IMR-90 (cell line): ENCODE measurements around the gene CSTA. TPM values are rescaled to one million over a fixed set of nuclear protein-coding genes. Genes with fewer than 3 reads are reported as not detected.

Source experiments
- ATAC-seq: fragments of 200-7000 bp; cut with Tn5 transposase; 2 replicates; pipeline ENCODE4 v1.9.1; 2020; ENCODE audit warnings: low read depth, mild to moderate bottlenecking, moderate library complexity
- BruUV-seq: library from RNA; stranded (reverse); fragments of 400-500 nt; replicated peaks from 2 replicates; lab custom pipeline; 2021; lab: Mats Ljungman, UMichigan
- CTCF ChIA-PET: fragments of 300-600 bp; formaldehyde crosslinking; extraction: SDS; loops from one replicate; lab custom pipeline; 2021; ENCODE audit warnings: antibody characterized with exemption; lab: Yijun Ruan, JAX
- POLR2A ChIA-PET: fragments of 300-600 bp; sonication (Branson Sonifier 250); formaldehyde crosslinking; loops from one replicate; lab custom pipeline; 2022; ENCODE audit warnings: antibody characterized with exemption; ENCODE audit not compliant: unreplicated experiment; lab: Charles Lee
- DNase-seq: peaks from one replicate; pipeline ENCODE4 v3.0.0; 2013
- H2AFZ ChIP-seq: replicated peaks from 2 replicates; pipeline ENCODE3; 2013; ENCODE audit warnings: low read length, mild to moderate bottlenecking; ENCODE audit not compliant: poor library complexity
- H2AK5ac ChIP-seq: 2 replicates; pipeline ENCODE4 v1.6.1; 2013; ENCODE audit warnings: low read depth, low read length, inconsistent platforms
- H2AK9ac ChIP-seq: replicated peaks from 2 replicates; pipeline ENCODE3; 2013; ENCODE audit warnings: mild to moderate bottlenecking, low read depth, low read length, moderate library complexity; ENCODE audit not compliant: poor library complexity
- H2BK120ac ChIP-seq: 2 replicates; pipeline ENCODE4 v1.6.1; 2013; ENCODE audit warnings: low read depth, low read length, inconsistent platforms
- H2BK15ac ChIP-seq: 3 replicates; pipeline ENCODE4 v1.6.1; 2013; ENCODE audit warnings: low read depth, low read length, inconsistent platforms
- H2BK20ac ChIP-seq: 2 replicates; pipeline ENCODE4 v1.6.1; 2013; ENCODE audit warnings: low read depth, mild to moderate bottlenecking, inconsistent platforms, low read length, moderate library complexity
- H2BK5ac ChIP-seq: 2 replicates; pipeline ENCODE4 v1.6.1; 2013; ENCODE audit warnings: mild to moderate bottlenecking, low read depth, low read length, inconsistent platforms; ENCODE audit not compliant: poor library complexity, severe bottlenecking
- H3K14ac ChIP-seq: replicated peaks from 2 replicates; pipeline ENCODE4 v1.6.1; 2013; ENCODE audit warnings: low read depth, low read length, inconsistent platforms
- H3K18ac ChIP-seq: 2 replicates; pipeline ENCODE4 v1.6.1; 2013; ENCODE audit warnings: low read depth, low read length, control low read depth
- H3K23ac ChIP-seq: 2 replicates; pipeline ENCODE4 v1.6.1; 2013; ENCODE audit warnings: low read depth, low read length, inconsistent platforms
- H3K27ac ChIP-seq: 2 replicates; pipeline ENCODE4 v1.5.1; 2013; ENCODE audit warnings: mild to moderate bottlenecking, control low read depth, low read length; ENCODE audit not compliant: insufficient read depth
- H3K27me3 ChIP-seq: 2 replicates; pipeline ENCODE4 v1.6.1; 2013; ENCODE audit warnings: low read length; ENCODE audit not compliant: control insufficient read depth, insufficient read depth
- H3K36me3 ChIP-seq: 2 replicates; pipeline ENCODE4 v1.6.1; 2013; ENCODE audit warnings: low read length, mixed read lengths; ENCODE audit not compliant: control insufficient read depth, insufficient read depth
- H3K4ac ChIP-seq: 2 replicates; pipeline ENCODE4 v1.6.1; 2013; ENCODE audit warnings: low read depth, low read length, inconsistent platforms
- H3K4me1 ChIP-seq: 2 replicates; pipeline ENCODE4 v1.6.1; 2013; ENCODE audit warnings: low read length, mixed read lengths; ENCODE audit not compliant: control insufficient read depth, insufficient read depth
- H3K4me2 ChIP-seq: 2 replicates; pipeline ENCODE4 v1.6.1; 2013; ENCODE audit warnings: low read depth, mild to moderate bottlenecking, control low read depth, low read length, moderate library complexity
- H3K4me3 ChIP-seq: 2 replicates; pipeline ENCODE4 v1.5.1; 2013; ENCODE audit warnings: low read depth, mild to moderate bottlenecking, control low read depth, low read length, moderate library complexity; ENCODE audit not compliant: insufficient read depth
- H3K56ac ChIP-seq: 2 replicates; pipeline ENCODE4 v1.6.1; 2013; ENCODE audit warnings: low read length, inconsistent platforms; ENCODE audit not compliant: insufficient read depth; ENCODE audit errors: extremely low read depth
- H3K79me1 ChIP-seq, 2 experiments: 2 replicates each; pipeline ENCODE4 v1.6.1; 2013; ENCODE audit warnings: low read length in 2 of 2, inconsistent platforms in 1 of 2, low read depth in 1 of 2
- H3K9ac ChIP-seq: 2 replicates; pipeline ENCODE4 v1.6.1; 2013; ENCODE audit warnings: low read depth, low read length, control low read depth
- H3K9me1 ChIP-seq: 2 replicates; pipeline ENCODE4 v1.6.1; 2013; ENCODE audit warnings: low read length, inconsistent platforms; ENCODE audit not compliant: insufficient read depth
- H3K9me3 ChIP-seq: 2 replicates; pipeline ENCODE4 v1.6.1; 2013; ENCODE audit warnings: low read length; ENCODE audit not compliant: control insufficient read depth, insufficient read depth
- H4K20me1 ChIP-seq: 2 replicates; pipeline ENCODE4 v1.6.1; 2013; ENCODE audit warnings: low read length, inconsistent platforms; ENCODE audit not compliant: insufficient read depth
- H4K5ac ChIP-seq: 2 replicates; pipeline ENCODE4 v1.6.1; 2013; ENCODE audit warnings: mild to moderate bottlenecking, low read depth, low read length, control low read depth
- H4K8ac ChIP-seq, 2 experiments: 2 replicates each; pipeline ENCODE4 v1.6.1; 2013; ENCODE audit warnings: low read depth in 2 of 2, low read length in 2 of 2, control low read depth in 1 of 2, inconsistent platforms in 1 of 2
- H4K91ac ChIP-seq: 2 replicates; pipeline ENCODE4 v1.6.1; 2013; ENCODE audit warnings: low read depth, low read length, inconsistent platforms; ENCODE audit not compliant: insufficient read depth
- BHLHE40 ChIP-seq: fragments of 150-350 bp; IDR thresholded peaks from 2 replicates; pipeline ENCODE4 v1.6.1; 2016; ENCODE audit warnings: mild to moderate bottlenecking, low read depth, low read length
- CEBPB ChIP-seq: IDR thresholded peaks from 2 replicates; pipeline ENCODE4 v1.6.1; 2012; ENCODE audit warnings: low read depth, low read length, improper control_type of control experiment
- CHD1 ChIP-seq: IDR thresholded peaks from 2 replicates; pipeline ENCODE4 v1.6.1; 2012; ENCODE audit warnings: low read depth, low read length, improper control_type of control experiment
- CTCF ChIP-seq: conservative IDR thresholded peaks from 2 replicates; pipeline ENCODE4 v1.5.1; 2012; ENCODE audit warnings: mild to moderate bottlenecking, low read depth, low read length, improper control_type of control experiment
- ELK1 ChIP-seq: fragments of 150-350 bp; IDR thresholded peaks from 2 replicates; pipeline ENCODE4 v1.6.1; 2016; ENCODE audit warnings: low read depth, mild to moderate bottlenecking, low read length, moderate library complexity, borderline replicate concordance
- FOS ChIP-seq: fragments of 150-350 bp; IDR thresholded peaks from 2 replicates; pipeline ENCODE4 v1.6.1; 2016; ENCODE audit warnings: low read depth, low read length
- MAZ ChIP-seq: IDR thresholded peaks from 2 replicates; pipeline ENCODE4 v1.6.1; 2012; ENCODE audit warnings: low read depth, mild to moderate bottlenecking, low read length, improper control_type of control experiment, moderate library complexity, borderline replicate concordance
- MXI1 ChIP-seq: IDR thresholded peaks from 2 replicates; pipeline ENCODE4 v1.6.1; 2012; ENCODE audit warnings: low read depth, mild to moderate bottlenecking, low read length, moderate library complexity, borderline replicate concordance
- NFE2L2 ChIP-seq: fragments of 150-350 bp; IDR thresholded peaks from 2 replicates; pipeline ENCODE4 v1.6.1; 2016; ENCODE audit warnings: low read depth, mild to moderate bottlenecking, low read length
- POLR2A ChIP-seq: IDR thresholded peaks from 2 replicates; pipeline ENCODE4 v1.6.1; 2012; ENCODE audit warnings: mild to moderate bottlenecking, low read depth, low read length
- RAD21 ChIP-seq: IDR thresholded peaks from 2 replicates; pipeline ENCODE4 v1.6.1; 2012; ENCODE audit warnings: low read length, improper control_type of control experiment
- RCOR1 ChIP-seq: IDR thresholded peaks from 2 replicates; pipeline ENCODE4 v1.6.1; 2012; ENCODE audit warnings: mild to moderate bottlenecking, low read length, improper control_type of control experiment; ENCODE audit not compliant: insufficient replicate concordance
- RFX5 ChIP-seq: IDR thresholded peaks from 2 replicates; pipeline ENCODE4 v1.8.0; 2012; ENCODE audit warnings: low read depth, mild to moderate bottlenecking, low read length, moderate library complexity
- SMC3 ChIP-seq: fragments of 150-350 bp; IDR thresholded peaks from 2 replicates; pipeline ENCODE4 v1.6.1; 2016; ENCODE audit warnings: low read depth, mild to moderate bottlenecking, antibody characterized with exemption, low read length, moderate library complexity
- WGBS, 2 experiments: methylation state at CpG; one replicate each; pipeline versions ENCODE4 v1.1.5 to v1.1.7; 2013; ENCODE audit warnings: missing lambda C conversion rate in 2 of 2; ENCODE audit not compliant: insufficient read length in 1 of 2; ENCODE audit errors: extremely low coverage in 2 of 2; 5-methylcytosine and 5-hydroxymethylcytosine counted together
- dilution Hi-C: fragments of 300-500 bp; cut with HindIII; formaldehyde crosslinking; loops from one replicate; pipeline ENCODE4 v1.14.3; 2018; ENCODE audit warnings: low sequenced_read_pairs; ENCODE audit not compliant: unreplicated experiment
- in situ Hi-C: fragments of 300-500 bp; cut with MboI; formaldehyde crosslinking; loops from 3 replicates; pipeline ENCODE4 v1.14.3; 2019; ENCODE audit warnings: low sequenced_read_pairs, inconsistent platforms, mixed read lengths
- intact Hi-C: fragments of 100-400 bp; cut with micrococcal nuclease; formaldehyde crosslinking; loops from 2 replicates; pipeline ENCODE4 v1.10.0; 2022
- polyA plus RNA-seq, 3 experiments: library from polyadenylated mRNA; depleted of rRNA; stranded (reverse); fragments of >200 nt; gene quantifications; 2 replicates each; pipeline ENCODE4 v1.2.3, GENCODE V29; 2012; ENCODE audit warnings: low replicate concordance in 1 of 3
- total RNA-seq: library from RNA; depleted of rRNA; stranded (reverse); fragments of >200 nt; gene quantifications from 2 replicates; pipeline ENCODE4 v1.2.3, GENCODE V29; 2012

The CSTA gene
- total and polyA plus RNA-seq, 2 of the 4 experiments (the other 2 are of a cell fraction), result 0.17 TPM; not detected in 1

- Histone ChIP-seq H4K5ac (peak within 1 kb of the TSS; percentile 100), H3K4me1 (no peaks in the 10 kb centered on the region), H3K23ac (peak within 1 kb of the TSS; percentile 84), H4K91ac (peak within 1 kb of the TSS; percentile 90), H2BK20ac (no peak within 1 kb of the TSS), H3K9me3 (no peaks in the 10 kb centered on the region), H4K20me1 (no peaks in the 10 kb centered on the region), H3K27ac (peak within 1 kb of the TSS; percentile 95), H3K18ac (peak within 1 kb of the TSS; percentile 95), H2BK5ac (peak within 1 kb of the TSS; percentile 93), H4K8ac (peak within 1 kb of the TSS; percentile 94 to 100), H2BK120ac (peak within 1 kb of the TSS; percentile 49; the same call in 1 of the 2 replicates), H3K9ac (peak within 1 kb of the TSS; percentile 95), H3K4me3 (peak within 1 kb of the TSS; percentile 92), H3K56ac (peak within 1 kb of the TSS; percentile 87), H2AFZ (peak within 1 kb of the TSS; percentile 98), H2BK15ac (peak within 1 kb of the TSS; percentile 71; the same call in 2 of the 3 replicates), H3K79me1 (peaks cover 5 to 27% of the 10 kb centered on the region in 2 experiments; a peak in 3 of 4 replicates), H2AK9ac (peak within 1 kb of the TSS; percentile 91), H3K27me3 (no peaks in the 10 kb centered on the region), H3K9me1 (peaks cover 3% of the 10 kb centered on the region; the same call in 1 of the 2 replicates), H2AK5ac (peak within 1 kb of the TSS; percentile 90), H3K4ac (peak within 1 kb of the TSS; percentile 93), H3K14ac (peak within 1 kb of the TSS; percentile 94), H3K36me3 (no peaks in the 10 kb centered on the region), H3K4me2 (peak within 1 kb of the TSS; percentile 99)
- ChIA-PET CTCF (interaction anchor here (0.6 to 2.1 kb wide), 7 partner anchors 9 to 280 kb away, joined by 3 to 14 read pairs (median 3); no protein-coding TSS in a partner anchor), POLR2A (interaction anchor here (0.9 kb wide), 1 partner anchor 9 kb away, joined by 5 read pairs; no protein-coding TSS in a partner anchor)
- DNase-seq (peak; percentile 80), ATAC-seq (peak; percentile 97)
- in situ Hi-C loops (no loop called here), intact Hi-C loops (no loop called here), dilution Hi-C loops (no loop called here)
- WGBS, 2 experiments, result 1% methylated on average over 22 of the region's 52 CpGs; no CpG with 5 or more reads in 1 of the 2 experiments
- BruUV-seq, result no TSS peak
- TF ChIP-seq CTCF (peak; percentile 55), BHLHE40 (no peak), CHD1 (no peak; the same call in none of the 2 replicates), RCOR1 (no peak), ELK1 (no peak), RAD21 (peak; percentile 23; the same call in 1 of the 2 replicates), CEBPB (no peak), SMC3 (no peak), FOS (no peak), NFE2L2 (no peak), MXI1 (peak; percentile 82; the same call in 1 of the 2 replicates), POLR2A (peak; percentile 75; the same call in 1 of the 2 replicates), MAZ (peak; percentile 80; the same call in 1 of the 2 replicates), RFX5 (no peak)
Measured at GRCh38 chr3:122383771-122384697, 59.0 kb downstream of the CSTA start, which contains the start of gene FAM162A. Gene FAM162A (plus strand): TSS chr3:122384182. CDS start chr3:122384266, 84 bp downstream.
